ENCODE data around the gene LAMC3.

LAMC3 gene

DNA sequence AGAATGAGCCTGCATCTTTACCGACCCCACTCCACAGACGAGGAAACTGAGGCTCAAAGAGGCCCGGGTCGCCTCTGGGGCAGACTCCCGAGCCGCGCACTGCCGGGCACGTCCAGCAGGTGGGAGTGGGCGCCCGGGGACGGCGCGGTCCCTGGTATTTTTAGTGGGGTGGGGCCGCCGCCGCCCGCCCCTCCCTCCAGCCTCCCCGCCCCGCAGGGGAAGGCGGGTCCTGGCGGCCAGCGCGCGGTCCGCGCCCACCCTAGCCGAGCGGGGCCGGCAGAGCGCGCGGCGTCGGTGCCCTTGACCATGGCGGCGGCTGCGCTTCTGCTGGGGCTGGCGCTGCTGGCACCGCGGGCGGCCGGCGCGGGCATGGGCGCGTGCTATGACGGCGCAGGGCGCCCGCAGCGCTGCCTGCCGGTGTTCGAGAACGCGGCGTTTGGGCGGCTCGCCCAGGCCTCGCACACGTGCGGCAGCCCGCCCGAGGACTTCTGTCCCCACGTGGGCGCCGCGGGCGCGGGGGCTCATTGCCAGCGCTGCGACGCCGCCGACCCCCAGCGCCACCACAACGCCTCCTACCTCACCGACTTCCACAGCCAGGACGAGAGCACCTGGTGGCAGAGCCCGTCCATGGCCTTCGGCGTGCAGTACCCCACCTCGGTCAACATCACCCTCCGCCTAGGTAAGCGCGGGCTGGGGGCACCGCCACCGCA is at the start of gene LAMC3:
TSS of gene LAMC3 (plus strand) at position 266 of the 710 bp plus-strand sequence. CDS start at position 307, 41 bp downstream.
- DNase-seq = no peak

GRCh38 chr9:130959809-130960334 is 49.1 kb upstream of the LAMC3 start:
- DNase-seq = no peak

DNA sequence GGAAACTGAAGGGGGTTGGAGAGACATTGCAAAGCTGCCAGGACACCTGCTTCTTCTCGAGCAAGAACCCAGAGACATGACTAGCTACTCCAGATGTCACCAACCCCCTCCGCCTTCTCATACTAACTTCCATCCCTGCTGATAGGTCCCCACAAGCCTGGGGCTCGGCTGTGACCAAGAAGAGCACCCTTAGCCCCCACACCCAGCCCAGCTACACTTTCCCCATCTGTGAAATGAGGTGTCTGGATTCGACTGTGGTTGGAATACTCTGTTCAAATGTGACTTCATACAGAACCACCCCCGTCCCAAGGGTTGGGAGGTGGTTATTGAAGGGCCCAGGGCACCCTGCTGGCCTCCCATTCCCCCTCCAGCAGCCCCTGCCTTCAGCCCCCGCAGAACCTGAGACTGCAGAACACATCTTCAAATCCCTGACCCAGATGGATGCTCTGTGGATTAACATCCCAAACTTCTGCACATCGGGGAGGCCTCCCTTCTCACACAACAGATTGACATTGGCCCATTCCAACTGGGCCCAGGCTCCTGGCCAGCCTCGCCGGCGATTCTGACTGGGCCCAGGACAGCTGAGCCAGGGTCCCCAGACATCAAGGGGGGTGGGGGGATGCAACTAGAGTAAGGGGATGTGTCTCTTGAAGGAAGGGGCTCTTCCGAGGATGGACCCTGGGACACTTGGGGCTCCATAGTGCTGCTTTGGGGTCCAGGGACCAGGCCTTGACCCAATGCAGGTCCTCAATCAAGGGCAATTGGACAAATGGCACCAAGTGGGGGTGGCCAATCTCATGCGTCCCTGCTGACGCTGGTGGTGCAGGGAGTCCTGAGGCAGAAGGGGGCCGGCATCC is 48.2 kb upstream of the LAMC3 start:
- DNase-seq = no peak

DNA sequence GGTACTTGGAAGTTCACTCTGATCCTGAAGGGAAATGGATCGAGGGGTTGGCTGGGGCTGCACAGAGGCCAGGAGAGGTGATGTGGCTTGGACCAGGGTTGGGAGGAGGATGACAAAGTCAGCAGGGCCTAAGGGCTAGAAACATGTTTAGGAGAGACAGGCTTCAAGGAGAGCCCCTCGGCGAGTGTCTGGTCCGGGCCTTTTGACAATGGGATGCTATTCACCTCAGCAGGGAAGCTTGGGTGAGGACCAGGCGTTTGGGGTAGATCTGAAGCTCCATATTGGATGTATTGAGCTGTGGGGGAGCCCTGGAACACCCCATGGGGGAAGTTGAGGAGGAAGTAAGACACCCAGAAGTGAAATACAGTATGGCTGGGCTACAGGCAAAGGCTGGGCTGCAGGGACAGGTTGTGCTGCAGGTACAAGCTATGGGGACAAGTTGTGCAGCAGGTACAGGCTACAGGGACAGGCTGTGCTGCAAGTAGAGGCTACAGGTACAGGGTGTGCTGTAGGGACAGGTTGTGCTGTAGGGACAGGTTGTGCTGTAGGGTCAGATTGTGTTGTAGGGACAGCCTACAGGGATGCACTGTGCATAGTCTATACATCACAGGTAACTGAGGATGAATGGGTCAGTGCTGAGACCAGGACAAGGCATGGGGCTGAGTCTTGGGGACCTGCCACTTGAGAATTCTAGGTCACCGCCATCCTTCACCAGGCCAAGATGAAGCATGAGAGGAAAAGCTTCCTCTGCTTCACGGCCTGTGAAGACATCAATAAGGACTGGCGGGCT is 47.3 kb upstream of the LAMC3 start:
- DNase-seq = no peak

GRCh38 chr9:130962418-130963316 is 46.3 kb upstream of the LAMC3 start:
- DNase-seq = no peak

DNA sequence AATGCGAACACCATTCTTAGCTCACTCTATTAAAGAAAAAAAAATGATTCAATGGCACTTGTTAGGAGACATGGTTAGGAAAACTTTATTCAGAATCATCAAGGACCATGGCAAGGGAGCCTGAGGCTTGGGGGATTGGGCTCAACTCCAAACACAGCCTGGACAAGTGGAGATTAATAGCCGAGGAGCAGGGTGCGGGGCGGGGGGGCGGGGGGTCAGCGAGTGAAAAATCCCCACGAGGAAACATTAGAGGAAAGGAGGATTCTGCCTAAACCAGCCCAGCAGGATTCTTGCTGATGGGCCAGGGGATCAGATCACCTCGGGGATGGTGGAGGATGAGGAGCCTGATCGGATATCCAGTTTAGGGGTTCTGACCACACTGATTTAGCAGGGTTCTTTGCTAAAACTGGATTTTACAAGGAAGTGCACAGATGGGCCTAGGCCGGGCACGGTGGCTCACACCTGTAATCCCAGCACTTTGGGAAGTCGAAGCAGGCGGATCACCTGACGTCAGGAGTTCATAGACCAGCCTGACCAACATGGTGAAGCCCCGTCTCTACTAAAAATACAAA is 45.6 kb upstream of the LAMC3 start:
- DNase-seq = no peak

DNA sequence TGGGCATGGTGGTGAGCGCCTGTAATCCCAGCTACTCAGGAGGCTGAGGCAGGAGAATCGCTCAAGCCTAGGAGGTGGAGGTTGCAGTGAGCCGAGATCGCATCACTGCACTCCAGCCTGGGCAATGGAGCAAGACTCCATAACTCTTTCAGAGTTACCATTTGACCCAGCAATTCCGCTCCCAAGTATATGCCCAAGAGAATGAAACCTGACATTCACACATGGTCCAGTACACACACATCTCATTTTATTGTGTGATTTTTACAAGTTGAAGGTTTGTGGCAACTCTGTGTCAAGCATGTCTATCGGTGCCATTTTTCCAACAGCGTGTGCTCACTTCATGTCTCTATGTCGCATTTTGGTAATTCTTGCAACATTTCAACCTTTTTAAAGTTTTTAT is 45.1 kb upstream of the LAMC3 start:
- DNase-seq = no peak

DNA sequence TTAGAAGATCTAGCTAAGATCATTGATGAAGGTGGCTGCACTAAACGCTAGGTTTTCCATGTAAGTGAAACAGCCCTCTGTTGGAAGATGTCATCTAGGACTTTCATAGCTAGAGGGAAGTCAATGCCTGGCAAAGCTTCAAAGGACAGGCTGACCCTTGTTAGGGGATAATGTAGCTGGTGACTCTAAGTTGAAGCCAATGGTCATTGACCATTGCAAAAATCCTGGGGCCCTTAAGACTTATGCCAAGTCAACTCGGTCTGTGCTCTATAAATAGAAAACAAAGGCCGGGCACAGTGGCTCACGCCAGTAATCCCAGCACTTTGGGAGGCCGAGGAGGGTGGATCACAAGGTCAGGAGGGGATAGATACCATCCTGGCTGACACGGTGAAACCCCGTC is 43.3 kb upstream of the LAMC3 start:
- no peak for DNase-seq

DNA sequence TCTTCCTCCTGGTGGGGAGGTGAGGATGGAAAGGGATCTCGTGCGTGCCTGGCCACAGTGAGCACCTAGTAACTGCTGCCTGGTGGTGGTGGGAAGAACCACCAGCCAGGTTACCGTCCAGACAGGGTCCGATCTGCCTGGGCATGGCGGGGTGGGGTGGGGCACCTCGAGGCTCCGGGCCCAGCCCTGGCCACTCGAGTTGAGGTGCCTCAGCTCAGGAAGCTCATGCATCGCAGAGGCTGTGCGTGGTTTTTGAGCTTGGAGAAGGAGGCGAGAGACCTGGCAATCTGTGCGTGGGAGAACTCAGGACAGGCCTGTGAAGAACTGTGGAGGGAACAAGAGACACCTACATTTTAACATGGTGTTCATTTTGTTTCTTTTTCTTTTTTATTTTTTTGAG is 38.9 kb upstream of the LAMC3 start:
- no peak for DNase-seq

DNA sequence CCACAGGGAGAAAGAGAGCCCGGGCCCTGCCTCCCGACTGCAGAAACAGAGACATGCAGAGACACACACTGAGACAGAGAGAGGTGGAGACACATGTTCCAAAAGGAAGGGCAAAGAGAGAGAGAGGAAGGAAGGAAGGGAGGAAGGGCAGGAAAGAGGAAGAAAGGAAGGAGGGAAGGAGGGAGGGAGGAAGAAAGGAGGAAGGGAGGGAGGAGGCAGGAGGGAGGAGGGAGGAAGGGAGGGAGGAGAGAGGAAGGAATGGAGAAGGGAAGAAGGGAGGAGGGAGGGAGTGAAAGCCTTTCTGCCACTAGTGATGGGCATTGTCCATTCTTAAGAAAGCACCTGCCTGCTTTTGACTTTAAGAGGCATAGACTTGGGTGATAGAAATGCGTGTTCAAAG is 38.1 kb upstream of the LAMC3 start:
- no peak for DNase-seq

DNA sequence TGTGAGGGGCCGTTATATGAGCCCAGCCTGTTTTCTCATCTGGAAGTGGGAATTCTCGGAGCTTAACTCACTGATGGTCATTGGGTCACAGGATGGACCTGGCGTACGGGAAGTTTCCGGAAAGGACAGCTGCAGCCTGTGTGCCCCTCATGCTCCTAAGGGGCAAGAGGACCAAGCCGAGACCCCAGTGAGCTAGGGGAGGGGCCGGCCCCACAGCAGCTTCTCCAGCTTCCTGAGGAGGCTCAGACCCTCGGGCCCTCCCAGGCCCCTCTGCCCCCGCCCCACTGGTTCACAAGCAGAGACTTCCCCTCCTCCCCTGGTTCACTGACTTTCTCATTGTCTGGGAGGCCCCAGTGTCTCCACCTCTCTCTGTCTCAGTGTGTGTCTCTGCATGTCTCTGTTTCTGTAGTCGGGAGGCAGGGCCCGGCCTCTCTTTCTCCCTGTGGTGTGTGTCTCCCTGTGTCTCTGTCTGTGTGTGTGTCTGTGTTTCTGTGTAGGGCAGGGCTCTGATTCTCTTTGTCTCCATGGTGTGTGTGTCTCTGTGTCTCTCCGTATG is 37.6 kb upstream of the LAMC3 start:
- no peak for DNase-seq

DNA sequence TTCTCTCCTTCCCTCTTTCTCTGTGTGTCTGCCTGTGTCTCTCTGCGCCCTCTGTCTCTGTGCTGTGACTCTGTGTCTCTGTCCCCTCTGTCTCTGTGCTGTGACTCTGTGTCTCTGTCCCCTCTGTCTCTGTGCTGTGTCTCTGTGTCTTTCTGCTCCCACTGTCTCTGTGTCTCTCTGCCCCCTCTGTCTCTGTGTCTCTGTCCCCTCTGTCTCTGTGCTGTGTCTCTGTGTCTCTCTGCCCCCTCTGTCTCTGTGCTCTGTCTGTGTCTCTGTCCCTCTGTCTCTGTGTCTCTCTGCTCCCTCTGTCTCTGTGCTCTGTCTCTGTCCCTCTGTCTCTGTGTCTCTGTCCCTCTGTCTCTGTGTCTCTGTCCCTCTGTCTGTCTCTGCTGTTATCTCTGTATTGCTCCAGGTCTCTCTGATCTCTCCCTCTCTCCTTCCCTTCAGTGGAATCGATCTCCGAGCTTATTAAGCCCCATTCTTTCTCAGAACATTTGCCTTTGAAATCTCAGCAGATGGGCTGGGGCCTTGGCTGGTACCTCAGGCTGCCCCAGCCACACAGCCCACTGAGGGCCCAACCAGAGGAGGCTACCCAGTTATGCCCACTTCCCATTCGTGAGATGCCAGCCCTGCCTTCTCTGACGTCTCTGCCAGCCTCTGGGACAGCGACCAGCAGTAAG is 36.6 kb upstream of the LAMC3 start:
- no peak for DNase-seq

DNA sequence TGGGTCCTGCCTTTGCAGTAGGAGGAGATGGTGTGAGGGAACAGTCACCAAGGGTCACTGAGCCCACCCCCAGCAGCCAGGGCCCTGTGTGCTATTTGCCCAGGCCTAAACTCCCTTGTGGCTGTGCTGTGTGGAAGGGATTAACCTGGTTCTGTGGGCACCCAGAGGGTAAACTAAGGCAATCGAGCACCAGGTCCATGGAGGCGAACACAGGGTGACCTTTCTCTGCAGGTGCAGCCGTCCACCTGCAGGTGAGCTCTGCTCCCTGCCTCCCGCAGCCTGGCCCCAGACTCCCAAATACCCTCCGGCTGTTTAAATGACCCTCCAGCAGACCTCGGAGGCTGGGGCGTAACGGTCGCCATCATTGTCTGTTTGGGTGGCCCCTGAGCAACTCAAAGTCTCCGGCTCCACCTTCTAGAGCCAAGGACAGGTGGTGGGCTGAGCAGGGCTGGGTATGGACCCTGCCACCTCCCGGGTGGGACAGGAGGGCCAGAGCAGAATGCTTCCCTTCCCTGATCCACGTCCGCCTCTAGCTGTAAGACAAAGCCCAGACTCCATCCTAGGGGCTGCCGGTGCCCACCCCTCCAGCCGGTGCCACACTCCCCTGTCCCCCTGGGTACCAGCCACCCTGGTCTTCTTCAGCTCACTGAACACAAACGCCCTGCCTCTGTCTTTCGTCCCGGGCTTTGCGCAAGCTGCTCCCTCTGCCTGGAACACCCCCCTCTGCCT is 35.9 kb upstream of the LAMC3 start:
- DNase-seq = no peak

- DNase-seq = no peak
Measured at GRCh38 chr9:130973686-130974281, 35.2 kb upstream of the LAMC3 start.

- DNase-seq = no peak
Measured at GRCh38 chr9:130974697-130975096, 34.3 kb upstream of the LAMC3 start.

DNA sequence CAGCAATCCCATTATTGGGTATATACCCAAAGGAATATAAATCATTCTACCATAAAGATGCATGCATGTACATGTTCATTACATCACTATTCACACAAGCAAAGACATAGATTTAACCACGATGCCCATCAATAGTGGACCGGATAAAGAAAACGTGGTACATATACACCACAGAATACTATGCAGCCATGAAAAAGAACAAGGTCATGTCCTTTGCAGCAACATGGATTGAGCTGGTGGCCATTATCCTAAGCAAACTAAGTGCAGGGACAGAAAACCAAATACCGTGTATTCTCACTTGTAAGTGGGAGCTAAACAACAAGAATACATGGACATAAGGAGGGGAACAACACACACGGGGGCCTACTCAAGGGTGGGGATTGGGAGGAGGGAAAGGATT is 33.8 kb upstream of the LAMC3 start:
- DNase-seq = no peak

GRCh38 chr9:130975932-130976841 is 32.8 kb upstream of the LAMC3 start:
- DNase-seq = no peak

DNA sequence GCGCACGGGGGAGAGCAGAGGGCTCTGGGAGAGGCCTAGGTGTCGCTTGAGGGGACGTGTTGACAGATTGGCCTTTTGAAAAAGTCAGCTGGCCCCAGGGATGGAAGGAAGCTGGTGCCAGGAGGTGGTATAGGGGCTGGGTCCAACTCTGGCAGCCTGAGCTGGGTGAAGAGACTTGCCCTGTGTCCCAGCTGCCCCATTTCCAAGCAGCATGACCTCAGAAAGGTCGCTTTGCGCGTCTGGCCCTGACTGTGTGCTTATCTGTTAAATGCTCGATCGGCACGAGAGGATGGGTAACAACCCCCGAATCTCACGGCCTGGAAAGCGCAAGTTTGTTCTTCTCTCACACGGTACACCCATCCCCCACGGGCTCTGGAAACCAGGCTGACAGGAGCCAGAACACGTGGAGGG is 31.2 kb upstream of the LAMC3 start:
- DNase-seq = no peak
